GM21717 (cell line): Measurements from ENCODE around the gene VANGL2.

Experiments used
- ATAC-seq: cut with Tn5 transposase; IDR thresholded peaks from one replicate; pipeline ENCODE4 v1.9.1; 2021; ENCODE audit warnings: mild to moderate bottlenecking, moderate library complexity; ENCODE audit not compliant: unreplicated experiment

Gene VANGL2

DNA sequence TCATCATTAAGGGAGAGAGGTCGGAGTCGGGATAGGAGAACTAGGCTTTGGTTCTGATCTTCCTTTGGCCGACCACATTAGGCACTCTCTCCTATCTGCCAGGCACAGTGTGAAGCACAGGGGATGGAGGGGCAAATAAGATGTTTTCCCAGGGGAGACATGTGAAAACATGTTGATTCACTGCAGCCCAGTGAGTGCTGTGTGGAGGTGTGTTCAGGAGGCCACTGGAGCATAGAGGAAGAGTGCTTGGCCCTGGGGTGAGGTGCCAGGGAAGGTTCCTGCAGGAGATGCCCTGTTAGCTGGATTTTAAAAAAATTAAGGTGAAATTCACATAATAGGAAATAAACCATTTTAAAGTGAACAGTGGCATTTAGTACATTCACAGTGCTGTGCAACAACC is 3.7 kb downstream of the VANGL2 start:
- ATAC-seq, result no peak

DNA sequence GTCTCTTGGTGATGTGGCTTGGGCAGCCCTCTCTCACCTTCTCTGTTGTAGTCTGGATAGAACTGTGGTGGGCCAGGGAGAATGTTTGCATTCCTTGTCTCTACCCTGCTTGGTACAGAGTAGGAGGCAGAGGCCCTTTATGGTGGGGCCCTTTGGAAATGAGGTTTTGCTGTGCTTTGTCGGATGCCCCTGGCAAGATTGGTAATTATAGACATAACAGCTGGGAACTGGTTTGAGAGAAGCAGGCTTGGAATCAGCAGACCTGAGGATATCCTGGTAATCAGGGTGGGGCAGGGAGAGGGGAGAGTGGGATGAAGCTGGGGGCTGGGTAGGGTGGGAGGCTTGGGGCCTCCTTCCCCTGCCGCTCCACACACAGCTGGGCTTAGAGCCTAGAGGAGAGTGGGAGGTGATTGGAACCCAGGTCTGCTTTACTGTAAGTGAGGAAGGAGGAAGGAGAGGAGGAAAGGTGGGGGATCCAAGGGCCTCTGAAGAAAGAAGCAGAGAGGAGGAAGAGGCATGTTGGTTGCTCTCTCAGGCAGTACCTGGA is 5.0 kb downstream of the VANGL2 start:
- no peak for ATAC-seq

DNA sequence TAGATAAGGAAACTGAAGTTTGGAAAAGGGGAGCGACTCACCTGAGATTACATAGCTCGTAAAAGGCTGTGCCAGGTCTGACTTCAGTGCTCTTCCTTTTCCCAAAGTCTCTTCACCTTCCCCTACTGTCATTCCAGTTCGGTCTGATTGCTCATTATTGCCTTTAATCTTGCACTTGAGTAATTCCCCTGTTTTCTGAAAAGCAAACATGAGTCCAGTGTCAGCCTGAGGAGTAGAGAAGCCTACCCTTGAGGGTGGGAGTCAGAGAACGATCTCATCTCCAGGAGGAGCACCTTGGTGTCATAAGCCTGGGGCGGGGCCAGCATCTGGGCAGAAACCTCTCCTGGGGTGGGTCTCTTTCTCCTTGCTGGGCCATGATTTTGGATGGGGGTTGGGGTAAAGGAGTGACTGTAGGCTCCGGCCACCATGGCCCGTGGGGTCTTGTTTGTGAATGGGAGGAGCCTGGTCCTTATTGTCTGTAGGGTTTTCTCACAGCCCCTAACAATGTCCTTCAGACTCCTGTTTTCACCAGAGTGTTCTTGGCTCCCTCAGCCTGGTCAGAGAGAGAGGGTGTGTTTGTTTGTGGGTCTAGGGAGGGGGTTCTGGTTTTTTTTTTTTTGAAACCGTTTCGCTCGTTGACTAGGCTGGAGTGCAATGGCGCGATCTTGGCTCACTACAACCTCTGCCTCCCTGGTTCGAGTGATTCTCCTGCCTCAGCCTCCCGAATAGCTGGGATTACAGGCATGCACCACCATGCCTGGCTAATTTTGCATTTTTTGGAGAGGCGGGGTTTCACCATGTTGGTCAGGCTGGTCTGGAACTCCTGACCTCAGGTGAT is 6.0 kb downstream of the VANGL2 start:
- ATAC-seq, result no peak

DNA sequence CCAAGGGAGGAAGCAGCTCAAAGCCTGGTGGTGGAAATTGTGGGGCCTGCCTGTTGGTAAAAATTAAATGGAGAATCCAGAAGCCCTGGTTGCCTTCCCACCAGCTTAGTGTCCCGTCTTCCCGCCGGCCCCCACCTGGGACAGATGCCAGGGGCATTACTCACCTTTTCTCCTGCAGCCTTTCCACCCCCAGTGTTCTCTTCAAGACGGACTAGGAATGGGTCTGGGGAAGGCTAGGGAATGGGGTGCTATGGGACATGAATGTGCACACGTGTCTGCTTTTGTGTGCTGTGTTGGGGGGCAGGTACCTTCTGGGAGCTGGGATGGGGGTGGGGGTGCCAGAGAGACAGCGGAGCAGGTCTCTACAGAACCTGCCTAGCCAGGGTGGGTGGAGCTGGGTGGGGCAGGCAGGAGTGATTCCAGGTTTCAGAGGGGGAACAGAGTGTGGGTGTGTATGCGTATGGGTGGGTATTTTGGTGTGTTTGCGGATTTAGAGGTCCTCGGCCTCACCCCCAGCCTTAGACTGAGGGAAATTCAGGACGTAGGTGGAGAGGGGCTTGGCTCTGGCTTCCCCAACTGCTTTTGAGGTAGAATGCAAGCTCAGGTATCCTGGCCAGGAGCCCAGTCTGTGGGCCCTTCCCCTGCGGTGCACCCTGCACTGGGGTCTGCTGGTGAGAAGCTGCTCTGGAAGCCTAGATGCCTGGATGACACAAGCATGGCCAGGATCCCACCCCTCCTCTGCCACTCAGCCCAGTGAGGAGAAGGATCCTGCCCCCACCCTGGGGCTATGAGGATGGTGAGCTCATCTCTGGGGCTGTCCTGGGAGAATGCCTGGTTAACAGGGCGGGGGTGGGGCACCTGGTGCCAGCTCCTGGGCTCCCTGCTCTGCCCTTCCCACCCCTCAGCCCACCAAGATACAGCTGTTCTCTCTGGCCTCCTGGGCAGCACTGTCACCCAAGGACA is 7.8 kb downstream of the VANGL2 start:
- no peak for ATAC-seq

DNA sequence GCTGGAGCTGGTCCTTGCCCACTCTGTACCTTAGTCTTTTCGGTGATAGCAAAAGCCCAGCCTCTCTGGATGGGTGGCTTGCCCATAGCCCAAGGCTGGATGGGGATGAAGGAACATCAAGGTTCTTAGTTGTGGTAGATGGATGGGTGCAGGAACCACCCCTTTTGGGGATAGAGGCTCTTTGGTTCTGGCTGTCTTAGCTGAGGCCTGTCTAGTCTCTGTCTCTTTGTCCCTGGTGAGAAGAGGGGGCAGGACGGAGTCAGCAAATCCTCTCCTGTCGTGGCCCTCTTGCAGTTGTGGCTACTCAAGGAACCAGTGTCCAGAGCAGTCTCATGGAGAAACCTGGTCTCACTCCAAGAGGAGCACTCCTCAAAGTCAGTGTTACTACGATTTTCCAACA is 8.5 kb downstream of the VANGL2 start:
- no peak for ATAC-seq

DNA sequence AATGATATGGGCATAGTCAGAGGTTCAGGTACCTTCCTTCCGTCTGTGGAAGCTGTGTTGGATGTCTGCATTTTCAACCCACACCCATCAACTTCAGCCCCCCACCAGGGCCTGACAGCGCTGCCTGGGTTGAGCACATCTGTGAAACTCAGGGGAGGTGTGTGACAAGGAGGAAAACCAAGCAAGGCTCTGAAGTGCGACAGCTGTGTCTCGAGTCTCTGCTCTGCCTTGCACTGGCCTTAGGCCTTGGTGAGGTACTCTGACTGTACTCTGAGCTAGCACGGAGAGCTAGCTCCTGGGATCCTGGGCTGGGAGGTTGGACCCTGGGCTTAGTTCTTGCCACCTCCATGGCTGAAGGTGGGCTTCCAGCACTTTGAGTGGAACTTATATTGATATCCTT is 9.1 kb downstream of the VANGL2 start:
- no peak for ATAC-seq

DNA sequence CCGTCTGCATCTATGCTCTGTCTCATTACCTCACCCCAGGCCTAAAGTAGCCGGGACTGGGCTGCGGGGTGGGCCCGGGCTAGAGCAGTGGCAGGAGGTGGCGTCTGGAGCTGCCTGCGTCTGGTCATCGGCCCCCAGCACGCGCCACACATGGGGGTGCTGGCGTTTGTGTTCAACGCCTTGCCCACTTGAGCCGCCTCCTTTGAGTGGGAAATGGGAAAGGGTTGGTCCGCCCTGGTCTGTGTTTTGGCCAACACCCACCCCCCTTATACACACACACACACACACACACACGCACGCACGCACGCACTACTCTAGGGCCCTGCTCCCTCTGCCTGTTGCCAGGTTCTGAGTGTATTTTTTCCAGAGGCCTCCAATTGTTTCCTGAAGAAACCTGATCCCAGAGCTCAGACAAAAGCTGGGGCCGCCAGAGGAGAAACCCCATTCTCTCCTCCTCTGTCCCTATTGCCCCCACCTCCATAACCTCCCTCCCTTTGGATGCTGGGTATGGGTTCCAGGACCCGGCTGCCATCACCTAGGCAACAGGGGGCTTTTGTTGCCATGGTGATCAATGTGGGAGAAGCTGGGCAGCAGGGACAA is 10.1 kb downstream of the VANGL2 start:
- no peak for ATAC-seq

DNA sequence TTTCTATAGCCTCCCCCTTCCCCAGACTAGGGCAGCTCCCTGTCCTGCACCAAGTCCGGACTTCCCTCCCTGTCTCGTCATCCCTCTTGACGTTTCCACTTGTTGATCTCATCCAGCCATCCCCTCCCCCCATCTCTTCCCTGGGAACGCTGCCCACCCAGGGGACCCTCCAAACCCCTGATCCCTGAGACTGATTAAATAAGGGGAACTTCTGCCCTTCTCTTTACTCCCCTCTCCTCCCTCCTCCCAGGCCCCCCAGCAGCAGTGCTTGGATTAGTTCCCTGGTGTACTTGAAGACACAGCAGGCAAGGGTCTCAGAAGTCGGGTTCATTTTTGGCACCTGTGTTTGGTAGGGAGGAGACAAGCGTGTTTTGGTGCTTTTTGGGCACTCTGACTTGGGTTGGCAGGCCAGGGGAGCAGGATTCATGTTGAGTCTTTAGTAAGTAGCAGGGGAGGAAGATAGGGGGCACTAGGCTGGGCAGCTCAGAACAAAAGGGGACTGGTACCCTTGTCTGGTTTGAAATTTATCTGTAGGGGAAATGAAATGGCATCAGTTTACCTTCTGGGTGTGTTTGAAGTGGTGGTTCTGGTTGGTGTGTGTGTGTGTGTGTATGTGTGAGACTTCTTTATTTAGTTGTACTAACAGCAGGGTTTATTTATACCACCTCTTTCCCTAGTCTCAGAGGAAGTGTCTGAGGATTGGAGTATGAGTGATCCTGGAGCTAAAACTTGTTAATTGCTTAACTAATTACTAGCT is 11.1 kb downstream of the VANGL2 start:
- no peak for ATAC-seq

DNA sequence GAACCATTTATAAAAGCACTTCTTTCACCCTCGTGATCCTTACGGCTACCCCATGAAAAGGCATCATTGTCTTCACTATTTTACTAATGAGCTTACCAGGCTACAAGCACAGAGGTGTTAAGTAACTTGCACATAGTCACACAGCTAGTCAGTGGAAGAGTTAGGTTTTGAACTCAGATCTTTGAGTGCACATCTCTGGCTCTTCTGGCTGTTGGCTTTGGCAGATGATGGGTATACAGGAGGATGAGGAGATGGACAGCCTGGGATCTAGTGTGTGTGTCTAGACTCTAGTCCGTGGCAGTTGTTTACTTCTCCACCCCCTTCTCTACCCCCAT is 11.6 kb downstream of the VANGL2 start:
- ATAC-seq, result no peak

DNA sequence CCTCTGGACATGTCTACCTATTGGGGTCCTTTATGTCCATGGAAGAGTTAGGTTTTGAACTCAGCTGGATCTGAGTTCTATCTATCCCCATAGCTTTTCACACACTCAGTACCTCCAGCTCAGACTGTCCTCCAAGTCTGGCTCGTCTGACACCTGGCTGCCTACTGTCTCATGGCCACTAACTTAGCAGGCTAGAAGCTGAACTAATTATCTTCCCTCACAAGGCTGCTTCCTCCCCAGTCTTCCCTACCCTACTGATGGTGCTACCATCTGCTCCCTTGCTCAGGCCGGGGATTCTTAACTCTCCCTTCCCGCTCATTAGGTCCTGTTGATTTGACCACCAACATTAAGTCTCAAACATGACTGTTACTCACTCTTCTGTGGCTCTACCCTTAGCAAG is 13.4 kb downstream of the VANGL2 start:
- no peak for ATAC-seq

DNA sequence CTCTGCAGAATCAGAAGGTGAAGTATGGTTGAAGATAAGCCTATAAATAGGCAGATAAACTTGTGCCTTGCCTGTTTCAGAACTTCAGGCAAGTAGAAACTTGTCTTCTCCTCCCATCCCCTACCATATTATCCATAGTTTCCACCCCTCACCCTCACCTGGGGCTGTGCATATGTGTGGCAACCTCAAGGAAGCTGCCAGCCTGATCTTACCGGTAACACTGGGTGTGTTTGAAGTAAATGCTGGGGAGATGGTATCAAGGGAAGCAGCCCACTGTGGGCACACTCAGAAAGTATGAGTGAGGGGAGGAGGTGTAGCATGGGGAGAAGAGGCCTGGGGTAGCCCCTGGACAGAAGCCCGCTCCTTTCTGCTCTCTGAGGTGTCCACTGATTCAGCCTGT is 14.5 kb downstream of the VANGL2 start:
- ATAC-seq, result no peak

DNA sequence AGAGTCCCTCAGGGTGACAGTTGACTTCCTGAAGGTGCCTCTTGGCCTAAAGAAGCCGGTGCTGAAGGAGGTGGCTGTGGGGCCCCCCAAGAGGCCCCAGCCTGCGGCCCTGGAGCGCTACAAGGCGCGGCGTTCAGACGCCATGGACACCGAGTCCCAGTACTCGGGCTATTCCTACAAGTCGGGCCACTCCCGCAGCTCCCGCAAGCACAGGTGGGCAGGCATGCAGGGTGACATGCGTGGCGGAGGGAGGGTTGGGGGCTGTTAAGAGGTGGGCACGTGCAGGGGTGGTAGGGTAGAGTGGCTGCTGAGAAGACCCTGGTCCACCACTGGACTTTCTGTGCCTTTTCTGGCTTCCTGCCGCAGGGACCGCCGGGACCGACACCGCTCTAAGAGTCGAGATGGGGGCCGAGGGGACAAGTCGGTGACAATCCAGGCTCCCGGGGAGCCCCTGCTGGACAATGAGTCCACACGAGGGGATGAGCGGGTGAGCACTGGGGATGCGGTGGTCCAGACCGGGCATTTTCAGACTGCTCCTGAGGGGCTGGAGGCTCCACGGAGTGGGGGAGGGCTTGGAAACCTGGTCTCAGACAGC is 15.4 kb downstream of the VANGL2 start:
- no peak for ATAC-seq

DNA sequence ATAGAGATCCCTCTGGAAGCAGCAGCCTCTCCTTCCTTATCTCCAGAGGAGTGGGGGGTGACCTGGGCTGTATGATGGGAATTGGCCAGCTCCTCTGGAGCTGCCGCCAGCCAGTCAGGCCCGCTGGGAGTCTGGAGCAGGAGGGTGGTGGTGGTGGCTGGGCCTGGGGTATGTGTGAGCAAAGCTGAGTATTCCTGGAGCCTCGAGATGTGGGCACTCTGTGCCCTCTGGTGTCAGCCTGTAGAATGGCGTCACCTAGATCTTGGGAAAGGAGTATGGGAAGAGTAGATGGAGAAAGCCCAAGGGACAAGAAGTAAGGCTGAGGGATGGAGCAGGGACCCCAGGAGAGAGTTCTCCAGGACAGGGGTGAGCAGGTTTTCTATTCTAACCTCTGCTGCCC is 16.0 kb downstream of the VANGL2 start:
- no peak for ATAC-seq

DNA sequence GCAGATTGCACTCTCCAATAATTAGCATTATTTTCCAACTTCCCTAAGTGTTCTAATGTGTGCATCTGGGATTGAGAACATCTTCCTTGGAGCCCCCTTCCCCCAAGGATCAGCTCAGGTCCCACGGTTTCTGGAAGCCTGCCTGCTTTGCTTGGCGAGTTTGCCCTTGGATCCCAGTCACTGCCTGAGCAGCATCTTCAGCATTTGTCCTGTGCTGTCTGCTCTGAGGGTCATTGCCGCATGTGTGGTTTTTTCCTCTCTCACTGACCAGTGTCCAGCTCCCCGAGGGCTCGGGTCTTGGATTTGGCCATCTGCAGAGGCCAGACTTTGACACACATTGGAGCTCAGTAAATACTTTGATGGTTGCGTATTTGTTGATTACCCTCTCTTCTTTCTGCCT is 18.1 kb downstream of the VANGL2 start:
- ATAC-seq, result no peak

DNA sequence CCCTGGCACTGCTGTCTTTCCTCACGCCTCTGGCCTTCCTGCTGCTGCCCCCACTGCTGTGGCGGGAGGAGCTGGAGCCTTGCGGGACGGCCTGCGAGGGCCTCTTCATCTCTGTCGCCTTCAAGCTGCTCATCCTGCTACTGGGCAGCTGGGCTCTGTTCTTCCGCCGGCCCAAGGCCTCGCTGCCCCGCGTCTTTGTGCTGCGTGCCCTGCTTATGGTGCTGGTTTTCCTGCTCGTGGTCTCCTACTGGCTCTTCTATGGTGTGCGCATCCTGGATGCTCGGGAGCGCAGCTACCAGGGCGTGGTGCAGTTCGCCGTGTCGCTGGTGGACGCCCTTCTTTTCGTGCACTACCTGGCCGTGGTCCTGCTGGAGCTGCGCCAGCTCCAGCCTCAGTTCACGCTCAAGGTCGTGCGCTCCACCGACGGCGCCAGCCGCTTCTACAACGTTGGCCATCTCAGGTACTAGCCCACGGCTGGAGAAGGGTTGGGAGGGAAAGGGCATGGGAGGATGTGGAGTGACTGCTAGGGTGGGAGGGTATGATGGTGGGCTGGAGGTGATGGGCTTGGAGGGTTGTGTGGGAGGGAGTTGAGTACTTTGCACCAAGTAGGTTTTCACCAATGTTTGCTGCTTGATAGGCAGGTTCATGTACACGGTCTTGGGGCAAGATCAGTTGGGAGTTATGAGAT is 18.9 kb downstream of the VANGL2 start:
- ATAC-seq, result no peak

DNA sequence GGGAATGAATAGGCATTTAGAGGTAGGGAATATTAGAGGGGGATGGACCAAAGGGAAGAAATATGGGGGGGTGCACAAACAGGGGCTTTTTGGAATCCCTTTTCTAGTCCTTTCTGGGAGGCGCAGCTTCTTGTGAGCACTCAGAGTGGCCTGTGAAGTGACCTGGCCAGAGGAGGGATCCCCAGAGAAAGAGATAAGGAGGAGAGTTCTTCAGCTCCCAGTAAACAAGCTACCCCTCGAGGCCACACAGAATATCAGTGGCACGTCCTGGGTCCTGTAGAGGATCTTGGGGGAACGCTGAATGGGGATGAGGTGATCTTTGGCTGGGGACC is 19.4 kb downstream of the VANGL2 start:
- no peak for ATAC-seq

DNA sequence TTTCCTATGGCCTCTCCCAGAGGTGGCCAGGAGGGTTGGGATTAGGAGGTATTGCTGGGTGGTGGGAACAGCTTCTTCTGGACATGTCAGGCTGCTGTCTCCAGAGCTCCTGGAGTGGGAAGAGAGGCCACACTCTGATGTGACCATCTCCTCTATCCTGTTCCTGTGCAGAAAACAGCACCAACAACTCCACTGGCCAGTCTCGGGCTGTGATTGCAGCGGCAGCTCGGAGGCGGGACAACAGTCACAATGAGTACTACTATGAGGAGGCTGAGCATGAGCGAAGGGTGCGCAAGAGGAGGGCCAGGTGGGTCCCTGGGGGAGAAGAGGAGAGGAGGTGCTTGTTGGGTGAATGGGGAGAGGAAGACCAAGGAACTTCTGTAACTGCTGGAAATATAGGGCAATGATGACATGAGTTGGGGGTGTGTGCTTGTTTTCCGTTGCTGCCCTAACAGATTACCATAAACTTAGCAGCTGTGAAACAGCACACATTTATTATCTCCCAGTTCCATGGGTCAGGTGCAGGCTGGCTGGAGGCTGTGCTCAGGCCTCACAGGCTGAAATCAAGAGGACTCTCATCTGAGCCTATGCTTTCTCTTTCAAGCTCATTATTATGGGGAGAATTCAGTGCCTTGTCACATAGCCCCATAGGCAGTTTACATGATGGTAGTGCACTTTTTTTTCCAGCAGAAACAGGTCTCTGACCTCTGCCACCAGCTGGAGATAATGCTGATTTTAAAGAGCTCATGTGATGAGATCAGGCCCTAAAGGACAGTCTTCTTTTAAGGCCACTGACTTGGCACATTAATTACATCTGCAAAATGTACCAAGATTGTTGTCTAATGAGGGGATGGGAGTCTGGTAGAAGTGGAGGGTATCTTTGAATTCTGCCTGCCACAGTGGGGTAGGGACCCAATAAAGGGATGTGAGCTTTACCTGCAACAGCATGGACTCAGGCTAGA is 20.8 kb downstream of the VANGL2 start:
- no peak for ATAC-seq

DNA sequence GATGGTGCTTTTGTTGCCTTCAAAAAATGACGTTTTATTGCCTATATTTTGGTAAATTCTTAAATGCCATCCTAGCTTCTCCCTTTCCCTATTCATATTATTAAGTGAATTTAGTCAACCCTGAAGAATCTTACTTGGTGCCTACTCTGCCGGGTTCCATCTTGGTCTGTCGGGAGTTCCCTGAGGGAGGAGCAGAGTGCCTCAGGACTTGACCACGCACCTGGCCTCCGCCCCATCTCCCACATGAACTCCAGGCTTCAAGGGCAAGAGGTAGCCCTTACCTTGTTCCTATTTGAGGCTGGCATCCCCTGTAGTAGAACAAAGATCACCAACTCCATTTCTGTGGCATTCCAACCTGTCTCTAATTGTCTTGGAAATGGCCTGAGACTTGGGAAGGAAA is 21.5 kb downstream of the VANGL2 start:
- no peak for ATAC-seq

DNA sequence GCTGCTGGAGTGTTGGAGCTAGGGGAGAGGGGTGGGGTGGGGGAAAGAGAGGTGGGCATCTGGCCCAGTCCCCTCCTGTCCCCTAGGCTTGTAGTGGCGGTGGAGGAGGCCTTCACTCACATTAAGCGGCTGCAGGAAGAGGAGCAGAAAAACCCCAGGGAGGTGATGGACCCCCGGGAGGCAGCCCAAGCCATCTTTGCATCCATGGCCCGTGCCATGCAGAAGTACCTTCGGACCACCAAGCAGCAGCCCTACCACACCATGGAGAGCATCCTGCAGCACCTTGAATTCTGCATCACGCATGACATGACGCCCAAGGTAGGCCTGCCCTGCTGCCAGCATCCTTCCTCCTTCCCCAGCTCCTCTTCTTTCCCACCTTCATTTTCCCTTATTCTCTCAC is 23.6 kb downstream of the VANGL2 start:
- ATAC-seq, result no peak
